GM18951 (cell line): ENCODE measurements around the gene PPM1G.
"Not testable (repeated sequence)": the region's sequence is repeated elsewhere in the genome, so short reads cannot be mapped to it uniquely, and the experiment has no call there.

Experiments used
- POLR2A ChIP-seq: IDR thresholded peaks from 4 replicates; pipeline ENCODE4 v1.6.1; 2011; ENCODE audit warnings: mild to moderate bottlenecking; ENCODE audit not compliant: insufficient read length, insufficient read depth; ENCODE audit errors: extremely low read depth
- in situ Hi-C: fragments of 300-500 bp; cut with MboI; formaldehyde crosslinking; loops from one replicate; pipeline ENCODE4 v1.12.0; 2022; ENCODE audit warnings: low sequenced_read_pairs, mixed read lengths, inconsistent platforms; ENCODE audit not compliant: unreplicated experiment

The PPM1G gene

GRCh38 chr2:27354597-27354927, 54.8 kb downstream of the PPM1G start:
- in situ Hi-C loops: no loop called here
- no peak for TF ChIP-seq POLR2A

- in situ Hi-C loops: no loop called here
- no peak for TF ChIP-seq POLR2A
Measured at GRCh38 chr2:27353762-27354596, 55.4 kb downstream of the PPM1G start.

GRCh38 chr2:27353386-27353761, 56.0 kb downstream of the PPM1G start:
- in situ Hi-C loops: not testable (repeated sequence)

- no peak for TF ChIP-seq POLR2A
- in situ Hi-C loops: no loop called here
Measured at GRCh38 chr2:27351802-27352598, 57.4 kb downstream of the PPM1G start.

GRCh38 chr2:27350106-27350693, 59.2 kb downstream of the PPM1G start:
- in situ Hi-C loops: no loop called here
- no peak for TF ChIP-seq POLR2A

DNA sequence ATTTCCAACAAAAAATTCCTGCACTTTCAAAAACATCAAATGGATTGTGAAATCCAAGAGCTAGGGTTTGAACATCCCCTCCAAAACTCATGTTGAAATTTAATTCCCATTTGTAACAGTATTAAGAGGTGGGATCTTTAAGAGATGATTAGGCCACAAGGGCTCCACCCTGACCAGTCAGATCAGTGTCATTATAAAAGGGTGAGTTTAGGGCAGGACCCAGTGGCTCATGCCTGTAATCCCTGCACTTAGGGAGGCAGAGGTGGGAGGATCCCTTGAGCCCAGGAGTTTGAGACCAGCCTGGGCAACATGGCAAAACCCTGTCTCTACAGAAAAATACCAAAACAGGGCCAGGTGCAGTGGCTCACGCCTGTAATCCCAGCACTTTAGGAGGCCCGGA, 61.8 kb downstream of the PPM1G start:
- in situ Hi-C loops: no loop called here
- TF ChIP-seq POLR2A: no peak

GRCh38 chr2:27336173-27336572, 73.2 kb downstream of the PPM1G start:
- no peak for TF ChIP-seq POLR2A
- in situ Hi-C loops: no loop called here

GRCh38 chr2:27335311-27335710, 74.1 kb downstream of the PPM1G start:
- in situ Hi-C loops: no loop called here

More at GRCh38 chr2:27335311-27335710, 74.1 kb downstream of the PPM1G start:
- no peak for TF ChIP-seq POLR2A
